IMR-90 (cell line): Measurements from ENCODE around the gene PACS1. TPM values are rescaled to one million over a fixed set of nuclear protein-coding genes. Genes with fewer than 3 reads are reported as not detected.

Experiments
- ATAC-seq: fragments of 200-7000 bp; cut with Tn5 transposase; 2 replicates; pipeline ENCODE4 v1.9.1; 2020; ENCODE audit warnings: low read depth, mild to moderate bottlenecking, moderate library complexity
- BruUV-seq: library from RNA; stranded (reverse); fragments of 400-500 nt; replicated peaks from 2 replicates; lab custom pipeline; 2021; lab: Mats Ljungman, UMichigan
- CTCF ChIA-PET: fragments of 300-600 bp; formaldehyde crosslinking; extraction: SDS; loops from one replicate; lab custom pipeline; 2021; ENCODE audit warnings: antibody characterized with exemption; lab: Yijun Ruan, JAX
- POLR2A ChIA-PET: fragments of 300-600 bp; sonication (Branson Sonifier 250); formaldehyde crosslinking; loops from one replicate; lab custom pipeline; 2022; ENCODE audit warnings: antibody characterized with exemption; ENCODE audit not compliant: unreplicated experiment; lab: Charles Lee
- DNase-seq: peaks from one replicate; pipeline ENCODE4 v3.0.0; 2013
- H2AFZ ChIP-seq: replicated peaks from 2 replicates; pipeline ENCODE3; 2013; ENCODE audit warnings: low read length, mild to moderate bottlenecking; ENCODE audit not compliant: poor library complexity
- H2AK5ac ChIP-seq: 2 replicates; pipeline ENCODE4 v1.6.1; 2013; ENCODE audit warnings: low read depth, low read length, inconsistent platforms
- H2AK9ac ChIP-seq: replicated peaks from 2 replicates; pipeline ENCODE3; 2013; ENCODE audit warnings: mild to moderate bottlenecking, low read depth, low read length, moderate library complexity; ENCODE audit not compliant: poor library complexity
- H2BK120ac ChIP-seq: 2 replicates; pipeline ENCODE4 v1.6.1; 2013; ENCODE audit warnings: low read depth, low read length, inconsistent platforms
- H2BK15ac ChIP-seq: 3 replicates; pipeline ENCODE4 v1.6.1; 2013; ENCODE audit warnings: low read depth, low read length, inconsistent platforms
- H2BK20ac ChIP-seq: 2 replicates; pipeline ENCODE4 v1.6.1; 2013; ENCODE audit warnings: low read depth, mild to moderate bottlenecking, inconsistent platforms, low read length, moderate library complexity
- H2BK5ac ChIP-seq: 2 replicates; pipeline ENCODE4 v1.6.1; 2013; ENCODE audit warnings: mild to moderate bottlenecking, low read depth, low read length, inconsistent platforms; ENCODE audit not compliant: poor library complexity, severe bottlenecking
- H3K14ac ChIP-seq: replicated peaks from 2 replicates; pipeline ENCODE4 v1.6.1; 2013; ENCODE audit warnings: low read depth, low read length, inconsistent platforms
- H3K18ac ChIP-seq: 2 replicates; pipeline ENCODE4 v1.6.1; 2013; ENCODE audit warnings: low read depth, low read length, control low read depth
- H3K23ac ChIP-seq: 2 replicates; pipeline ENCODE4 v1.6.1; 2013; ENCODE audit warnings: low read depth, low read length, inconsistent platforms
- H3K27ac ChIP-seq: 2 replicates; pipeline ENCODE4 v1.5.1; 2013; ENCODE audit warnings: mild to moderate bottlenecking, control low read depth, low read length; ENCODE audit not compliant: insufficient read depth
- H3K27me3 ChIP-seq: 2 replicates; pipeline ENCODE4 v1.6.1; 2013; ENCODE audit warnings: low read length; ENCODE audit not compliant: control insufficient read depth, insufficient read depth
- H3K36me3 ChIP-seq: 2 replicates; pipeline ENCODE4 v1.6.1; 2013; ENCODE audit warnings: low read length, mixed read lengths; ENCODE audit not compliant: control insufficient read depth, insufficient read depth
- H3K4ac ChIP-seq: 2 replicates; pipeline ENCODE4 v1.6.1; 2013; ENCODE audit warnings: low read depth, low read length, inconsistent platforms
- H3K4me1 ChIP-seq: 2 replicates; pipeline ENCODE4 v1.6.1; 2013; ENCODE audit warnings: low read length, mixed read lengths; ENCODE audit not compliant: control insufficient read depth, insufficient read depth
- H3K4me2 ChIP-seq: 2 replicates; pipeline ENCODE4 v1.6.1; 2013; ENCODE audit warnings: low read depth, mild to moderate bottlenecking, control low read depth, low read length, moderate library complexity
- H3K4me3 ChIP-seq: 2 replicates; pipeline ENCODE4 v1.5.1; 2013; ENCODE audit warnings: low read depth, mild to moderate bottlenecking, control low read depth, low read length, moderate library complexity; ENCODE audit not compliant: insufficient read depth
- H3K56ac ChIP-seq: 2 replicates; pipeline ENCODE4 v1.6.1; 2013; ENCODE audit warnings: low read length, inconsistent platforms; ENCODE audit not compliant: insufficient read depth; ENCODE audit errors: extremely low read depth
- H3K79me1 ChIP-seq, 2 experiments: 2 replicates each; pipeline ENCODE4 v1.6.1; 2013; ENCODE audit warnings: low read length in 2 of 2, inconsistent platforms in 1 of 2, low read depth in 1 of 2
- H3K9ac ChIP-seq: 2 replicates; pipeline ENCODE4 v1.6.1; 2013; ENCODE audit warnings: low read depth, low read length, control low read depth
- H3K9me1 ChIP-seq: 2 replicates; pipeline ENCODE4 v1.6.1; 2013; ENCODE audit warnings: low read length, inconsistent platforms; ENCODE audit not compliant: insufficient read depth
- H3K9me3 ChIP-seq: 2 replicates; pipeline ENCODE4 v1.6.1; 2013; ENCODE audit warnings: low read length; ENCODE audit not compliant: control insufficient read depth, insufficient read depth
- H4K20me1 ChIP-seq: 2 replicates; pipeline ENCODE4 v1.6.1; 2013; ENCODE audit warnings: low read length, inconsistent platforms; ENCODE audit not compliant: insufficient read depth
- H4K5ac ChIP-seq: 2 replicates; pipeline ENCODE4 v1.6.1; 2013; ENCODE audit warnings: mild to moderate bottlenecking, low read depth, low read length, control low read depth
- H4K8ac ChIP-seq, 2 experiments: 2 replicates each; pipeline ENCODE4 v1.6.1; 2013; ENCODE audit warnings: low read depth in 2 of 2, low read length in 2 of 2, control low read depth in 1 of 2, inconsistent platforms in 1 of 2
- H4K91ac ChIP-seq: 2 replicates; pipeline ENCODE4 v1.6.1; 2013; ENCODE audit warnings: low read depth, low read length, inconsistent platforms; ENCODE audit not compliant: insufficient read depth
- BHLHE40 ChIP-seq: fragments of 150-350 bp; IDR thresholded peaks from 2 replicates; pipeline ENCODE4 v1.6.1; 2016; ENCODE audit warnings: mild to moderate bottlenecking, low read depth, low read length
- ELK1 ChIP-seq: fragments of 150-350 bp; IDR thresholded peaks from 2 replicates; pipeline ENCODE4 v1.6.1; 2016; ENCODE audit warnings: low read depth, mild to moderate bottlenecking, low read length, moderate library complexity, borderline replicate concordance
- FOS ChIP-seq: fragments of 150-350 bp; IDR thresholded peaks from 2 replicates; pipeline ENCODE4 v1.6.1; 2016; ENCODE audit warnings: low read depth, low read length
- MAFK ChIP-seq: IDR thresholded peaks from 2 replicates; pipeline ENCODE4 v1.6.1; 2012; ENCODE audit warnings: low read depth, low read length, improper control_type of control experiment
- MAZ ChIP-seq: IDR thresholded peaks from 2 replicates; pipeline ENCODE4 v1.6.1; 2012; ENCODE audit warnings: low read depth, mild to moderate bottlenecking, low read length, improper control_type of control experiment, moderate library complexity, borderline replicate concordance
- MXI1 ChIP-seq: IDR thresholded peaks from 2 replicates; pipeline ENCODE4 v1.6.1; 2012; ENCODE audit warnings: low read depth, mild to moderate bottlenecking, low read length, moderate library complexity, borderline replicate concordance
- RCOR1 ChIP-seq: IDR thresholded peaks from 2 replicates; pipeline ENCODE4 v1.6.1; 2012; ENCODE audit warnings: mild to moderate bottlenecking, low read length, improper control_type of control experiment; ENCODE audit not compliant: insufficient replicate concordance
- USF2 ChIP-seq: fragments of 150-350 bp; IDR thresholded peaks from 2 replicates; pipeline ENCODE4 v1.6.1; 2017; ENCODE audit warnings: mild to moderate bottlenecking, antibody characterized with exemption, low read length, low read depth
- WGBS, 2 experiments: methylation state at CpG; one replicate each; pipeline versions ENCODE4 v1.1.5 to v1.1.7; 2013; ENCODE audit warnings: missing lambda C conversion rate in 2 of 2; ENCODE audit not compliant: insufficient read length in 1 of 2; ENCODE audit errors: extremely low coverage in 2 of 2; 5-methylcytosine and 5-hydroxymethylcytosine counted together
- dilution Hi-C: fragments of 300-500 bp; cut with HindIII; formaldehyde crosslinking; loops from one replicate; pipeline ENCODE4 v1.14.3; 2018; ENCODE audit warnings: low sequenced_read_pairs; ENCODE audit not compliant: unreplicated experiment
- in situ Hi-C: fragments of 300-500 bp; cut with MboI; formaldehyde crosslinking; loops from 3 replicates; pipeline ENCODE4 v1.14.3; 2019; ENCODE audit warnings: low sequenced_read_pairs, inconsistent platforms, mixed read lengths
- intact Hi-C: fragments of 100-400 bp; cut with micrococcal nuclease; formaldehyde crosslinking; loops from 2 replicates; pipeline ENCODE4 v1.10.0; 2022
- polyA plus RNA-seq, 3 experiments: library from polyadenylated mRNA; depleted of rRNA; stranded (reverse); fragments of >200 nt; gene quantifications; 2 replicates each; pipeline ENCODE4 v1.2.3, GENCODE V29; 2012; ENCODE audit warnings: low replicate concordance in 1 of 3
- total RNA-seq: library from RNA; depleted of rRNA; stranded (reverse); fragments of >200 nt; gene quantifications from 2 replicates; pipeline ENCODE4 v1.2.3, GENCODE V29; 2012

Gene PACS1
- total and polyA plus RNA-seq, 2 of the 4 experiments (the other 2 are of a cell fraction): 7.3 to 32.0 TPM

GRCh38 chr11:66146940-66147339 lies 76.9 kb downstream of the PACS1 start:
- in situ Hi-C loops: no loop called here

More at GRCh38 chr11:66146940-66147339, 76.9 kb downstream of the PACS1 start:
- no peak overlapping the region for H4K91ac ChIP-seq
- H3K4me2 ChIP-seq: no peak overlapping the region
- no peak overlapping the region for H2BK20ac ChIP-seq
- no peaks in the 10 kb centered on the region for H3K27me3 ChIP-seq
- peaks cover 3% of the 10 kb centered on the region for H3K9me3 ChIP-seq
- no peak overlapping the region for H3K9ac ChIP-seq
- no peak overlapping the region for H3K27ac ChIP-seq
- H3K4me1 ChIP-seq: peaks cover 5% of the 10 kb centered on the region
- peaks cover 13% of the 10 kb centered on the region for H3K9me1 ChIP-seq
- H2BK15ac ChIP-seq: no peak overlapping the region
- DNase-seq (no peak), ATAC-seq (no peak)
- H3K4ac ChIP-seq: no peak overlapping the region
- no peak overlapping the region for H2AFZ ChIP-seq
- H3K56ac ChIP-seq: no peak overlapping the region
- TF ChIP-seq ELK1 (no peak), FOS (no peak), RCOR1 (no peak), MXI1 (no peak), MAFK (no peak), USF2 (no peak), MAZ (no peak), BHLHE40 (no peak)
- no peaks in the 10 kb centered on the region for H3K36me3 ChIP-seq
- intact Hi-C loops (no loop called here), dilution Hi-C loops (no loop called here)
- H3K23ac ChIP-seq: no peak overlapping the region
- no TSS peak for BruUV-seq
- H2BK5ac ChIP-seq: no peak overlapping the region
- no peak overlapping the region for H4K8ac ChIP-seq
- no peaks in the 10 kb centered on the region for H4K20me1 ChIP-seq
- no peak overlapping the region for H4K5ac ChIP-seq
- H3K14ac ChIP-seq: no peak overlapping the region
- H2BK120ac ChIP-seq: no peak overlapping the region
- 0 out of 2 replicates have a peak overlapping the region, but pooled peaks have one; percentile 20 for H2AK5ac ChIP-seq
- 80% methylated on average over 1 of the region's 5 CpGs; no CpG with 5 or more reads in 1 of the 2 experiments for WGBS, 2 experiments
- no peak overlapping the region for H3K18ac ChIP-seq
- peaks cover 19 to 44% of the 10 kb centered on the region in 2 experiments for H3K79me1 ChIP-seq
- H2AK9ac ChIP-seq: no peak overlapping the region
- H3K4me3 ChIP-seq: no peak overlapping the region
- CTCF ChIA-PET: no interaction called here
- POLR2A ChIA-PET: no interaction called here
